Measurements from ENCODE around the gene HOXA4.

Gene HOXA4

GRCh38 chr7:27116962-27117886, 13.3 kb downstream of the HOXA4 start:
- TF ChIP-seq, protein P1, sequence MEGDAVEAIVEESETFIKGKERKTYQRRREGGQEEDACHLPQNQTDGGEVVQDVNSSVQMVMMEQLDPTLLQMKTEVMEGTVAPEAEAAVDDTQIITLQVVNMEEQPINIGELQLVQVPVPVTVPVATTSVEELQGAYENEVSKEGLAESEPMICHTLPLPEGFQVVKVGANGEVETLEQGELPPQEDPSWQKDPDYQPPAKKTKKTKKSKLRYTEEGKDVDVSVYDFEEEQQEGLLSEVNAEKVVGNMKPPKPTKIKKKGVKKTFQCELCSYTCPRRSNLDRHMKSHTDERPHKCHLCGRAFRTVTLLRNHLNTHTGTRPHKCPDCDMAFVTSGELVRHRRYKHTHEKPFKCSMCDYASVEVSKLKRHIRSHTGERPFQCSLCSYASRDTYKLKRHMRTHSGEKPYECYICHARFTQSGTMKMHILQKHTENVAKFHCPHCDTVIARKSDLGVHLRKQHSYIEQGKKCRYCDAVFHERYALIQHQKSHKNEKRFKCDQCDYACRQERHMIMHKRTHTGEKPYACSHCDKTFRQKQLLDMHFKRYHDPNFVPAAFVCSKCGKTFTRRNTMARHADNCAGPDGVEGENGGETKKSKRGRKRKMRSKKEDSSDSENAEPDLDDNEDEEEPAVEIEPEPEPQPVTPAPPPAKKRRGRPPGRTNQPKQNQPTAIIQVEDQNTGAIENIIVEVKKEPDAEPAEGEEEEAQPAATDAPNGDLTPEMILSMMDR (IDR thresholded peaks at IDR 0.05; ENCODE audit: extremely low read depth, insufficient read depth, missing control alignments), result no peak
- DNase-seq (ENCODE audit: low spot score), result no peak

DNA sequence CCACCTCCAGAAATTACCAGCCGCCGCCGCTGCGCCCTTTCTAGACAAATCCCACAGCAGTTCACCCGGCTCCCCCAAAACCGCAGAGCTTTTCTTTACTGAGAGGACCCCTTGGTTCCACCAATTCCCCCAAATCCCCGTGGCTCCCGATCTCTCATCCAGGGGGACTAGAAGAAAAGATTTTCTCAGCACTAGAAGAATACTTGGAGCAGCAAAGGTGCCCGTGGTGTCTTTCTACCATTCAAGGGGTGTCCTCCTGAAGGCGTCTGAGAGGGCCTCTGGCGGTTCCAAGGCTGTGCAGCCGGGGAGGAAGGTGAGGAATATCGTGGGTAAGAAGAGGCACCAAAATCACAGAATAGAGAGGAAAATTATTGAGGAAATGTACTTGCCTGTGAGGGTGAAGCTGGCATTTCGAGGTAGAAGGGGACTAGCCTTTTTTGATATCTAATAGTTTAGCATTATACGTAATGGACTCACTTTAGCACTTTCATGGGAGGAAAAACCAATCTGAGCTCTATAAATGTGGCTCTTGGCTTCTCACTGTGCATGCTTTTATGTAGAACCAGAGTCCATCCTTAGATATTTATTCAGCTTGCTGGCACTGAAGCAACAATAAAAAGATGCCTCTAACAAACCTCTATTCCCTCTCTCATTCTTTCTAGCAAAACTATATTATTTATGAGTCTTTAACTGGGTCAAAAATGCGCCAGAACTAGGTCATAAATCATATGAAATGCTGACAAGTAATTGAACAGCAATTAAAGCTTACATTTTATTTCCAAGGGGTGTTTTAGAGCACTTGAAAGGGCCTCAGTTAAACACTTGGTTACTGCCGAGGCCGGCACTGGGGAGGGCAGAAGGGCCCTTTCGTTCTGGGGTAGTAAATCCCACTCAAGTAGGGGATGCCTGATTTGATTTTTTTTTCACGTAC, 14.3 kb downstream of the HOXA4 start:
- DNase-seq (ENCODE audit: low spot score), result no peak
- in situ Hi-C loops (cut with MboI; ENCODE audit: low pct_unique_long_range_greater_than_20kb, low sequenced_read_pairs, unreplicated experiment), result no loop called here
- TF ChIP-seq, protein P1 (IDR thresholded peaks at IDR 0.05; ENCODE audit: extremely low read depth, insufficient read depth, missing control alignments), result no peak

More at GRCh38 chr7:27116962-27117886, 13.3 kb downstream of the HOXA4 start:
- in situ Hi-C loops (cut with MboI; ENCODE audit: low pct_unique_long_range_greater_than_20kb, low sequenced_read_pairs, unreplicated experiment), result no loop called here

DNA sequence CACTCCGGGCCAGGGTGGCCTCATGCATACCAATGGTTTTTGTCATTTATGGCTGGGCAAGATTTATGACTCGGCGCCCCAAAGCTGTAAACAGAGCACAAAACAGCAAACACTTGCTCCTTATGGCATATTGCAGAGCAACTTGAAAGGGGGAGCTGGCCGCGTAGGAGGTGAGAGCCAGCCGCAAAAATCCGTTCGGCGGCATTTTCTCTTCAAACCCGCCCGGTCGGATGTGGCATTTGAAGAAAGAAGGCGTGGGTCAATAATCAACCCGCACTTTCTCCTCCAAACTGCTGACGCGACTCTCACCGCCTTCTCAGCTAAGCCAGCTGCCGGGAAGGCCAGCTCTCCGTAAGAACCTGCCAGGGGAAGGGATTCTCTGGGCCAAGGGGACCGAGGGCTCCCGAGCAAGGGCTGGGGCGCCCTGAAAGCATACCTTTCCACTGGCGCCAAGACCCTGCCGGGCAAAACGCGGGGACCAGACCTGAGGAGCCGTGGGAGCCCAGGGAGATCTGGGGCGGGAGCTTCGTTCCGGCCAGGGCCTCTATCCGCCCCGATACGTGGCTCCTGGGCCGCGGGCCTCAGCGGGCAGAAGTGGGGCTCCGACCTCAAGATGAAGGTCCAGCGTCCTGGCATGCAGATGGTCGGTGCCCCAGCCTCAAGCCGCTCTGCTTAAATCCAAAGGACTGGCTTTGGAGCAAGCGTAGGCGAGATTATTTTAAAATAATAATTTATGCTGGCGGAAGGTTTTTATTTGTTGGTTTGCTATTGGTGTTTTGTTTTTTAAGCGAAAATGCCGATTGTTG, 15.1 kb downstream of the HOXA4 start:
- in situ Hi-C loops (cut with MboI; ENCODE audit: low pct_unique_long_range_greater_than_20kb, low sequenced_read_pairs, unreplicated experiment), result no loop called here
- no peak for DNase-seq (ENCODE audit: low spot score)
- TF ChIP-seq, protein P1 (IDR thresholded peaks at IDR 0.05; ENCODE audit: extremely low read depth, insufficient read depth, missing control alignments), result no peak

GRCh38 chr7:27114881-27115220, 15.7 kb downstream of the HOXA4 start:
- DNase-seq (ENCODE audit: low spot score), result no peak
- TF ChIP-seq, protein P1 (IDR thresholded peaks at IDR 0.05; ENCODE audit: extremely low read depth, insufficient read depth, missing control alignments), result no peak
- in situ Hi-C loops (cut with MboI; ENCODE audit: low pct_unique_long_range_greater_than_20kb, low sequenced_read_pairs, unreplicated experiment), result no loop called here

DNA sequence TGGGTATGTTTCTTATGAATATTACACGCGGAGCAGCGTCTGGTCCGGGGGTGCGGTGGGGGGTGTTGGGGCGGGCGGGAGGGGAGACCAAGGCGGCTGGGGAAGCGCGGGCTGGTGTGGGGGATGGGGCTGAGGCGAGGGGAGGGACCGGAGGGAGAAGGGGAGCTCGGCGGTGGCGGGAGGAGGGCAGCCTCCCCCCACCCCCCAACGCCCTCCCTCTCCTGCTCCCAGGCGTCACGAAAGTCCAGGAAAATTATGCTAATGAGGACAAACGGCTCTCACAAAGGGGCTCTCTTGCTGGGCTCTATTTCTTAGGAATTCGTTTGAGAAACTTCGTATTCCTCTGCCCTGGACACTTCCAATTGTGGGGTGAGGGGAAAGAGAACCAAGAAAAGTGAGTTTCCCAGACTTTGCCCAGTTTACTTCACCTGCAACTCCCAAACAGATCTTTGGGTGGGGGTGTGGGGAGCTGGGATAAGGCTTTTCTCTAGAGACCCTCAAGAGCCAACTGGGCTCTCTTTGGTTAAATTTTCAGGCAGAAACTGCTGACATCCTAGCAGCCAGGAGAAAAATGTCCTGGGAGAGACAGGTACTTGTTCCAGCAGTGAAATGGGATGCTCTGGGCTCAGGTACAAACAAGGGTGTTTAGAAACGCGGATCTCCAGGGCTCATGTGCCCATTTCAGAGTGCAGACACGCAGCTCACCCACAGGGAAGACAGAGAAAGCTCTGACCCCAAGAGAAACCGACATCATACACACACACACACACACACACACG, 16.4 kb downstream of the HOXA4 start:
- in situ Hi-C loops (cut with MboI; ENCODE audit: low pct_unique_long_range_greater_than_20kb, low sequenced_read_pairs, unreplicated experiment), result no loop called here
- TF ChIP-seq, protein P1 (IDR thresholded peaks at IDR 0.05; ENCODE audit: extremely low read depth, insufficient read depth, missing control alignments), result no peak
- DNase-seq (ENCODE audit: low spot score), result no peak
